Lung (tissue), 12 donors: ENCODE data around the gene PDHX. TPM values are rescaled to one million over a fixed set of nuclear protein-coding genes. Genes with fewer than 3 reads are reported as not detected.

ENCODE experiments used
- ATAC-seq: fragments of 200-7000 bp; cut with Tn5 transposase; one replicate; pipeline ENCODE4 v1.9.1; 2020; ENCODE audit warnings: moderate number of reproducible peaks; ENCODE audit not compliant: insufficient read depth, low FRiP score
- DNase-seq, 3 donors: peaks; one replicate each; pipeline ENCODE4 v3.0.0-alpha.2; 2013 to 2017
- H3K27ac ChIP-seq, 2 donors: one replicate each; pipeline ENCODE4 v1.5.1; 2013; ENCODE audit warnings: mild to moderate bottlenecking in 2 of 2, moderate library complexity in 2 of 2, control low read depth in 1 of 2, inconsistent platforms in 1 of 2, low read depth in 1 of 2, low read length in 1 of 2
- H3K27me3 ChIP-seq, 3 donors: one replicate each; pipeline ENCODE4 v1.5.1; 2013; ENCODE audit warnings: low read length in 2 of 3; ENCODE audit not compliant: control insufficient read depth in 3 of 3, insufficient read depth in 3 of 3
- H3K36me3 ChIP-seq, 4 donors: one replicate each; pipeline ENCODE4 v1.5.1; 2013; ENCODE audit warnings: low read length in 4 of 4, mild to moderate bottlenecking in 1 of 4, moderate library complexity in 1 of 4; ENCODE audit not compliant: control insufficient read depth in 4 of 4, insufficient read depth in 4 of 4
- H3K4me1 ChIP-seq, 5 donors: one replicate each; pipeline ENCODE4 v1.5.1; 2013; ENCODE audit warnings: low read length in 5 of 5, mild to moderate bottlenecking in 2 of 5, moderate library complexity in 1 of 5; ENCODE audit not compliant: control insufficient read depth in 5 of 5, insufficient read depth in 5 of 5
- H3K4me3 ChIP-seq: one replicate; pipeline ENCODE4 v1.5.1; 2013; ENCODE audit warnings: mild to moderate bottlenecking, control low read depth, moderate library complexity
- H3K9ac ChIP-seq, 2 donors: one replicate each; pipeline ENCODE4 v1.5.1; 2013; ENCODE audit warnings: low read length in 2 of 2, control low read depth in 1 of 2; ENCODE audit not compliant: insufficient read depth in 1 of 2
- H3K9me3 ChIP-seq, 4 donors: one replicate each; pipeline ENCODE4 v1.5.1; 2013; ENCODE audit warnings: low read length in 3 of 4, mild to moderate bottlenecking in 1 of 4, moderate library complexity in 1 of 4; ENCODE audit not compliant: control insufficient read depth in 4 of 4, insufficient read depth in 3 of 4
- CTCF ChIP-seq: IDR thresholded peaks from 2 replicates; pipeline ENCODE4 v1.5.1; 2012; ENCODE audit warnings: mild to moderate bottlenecking; ENCODE audit errors: control extremely low read depth, extremely low read depth
- WGBS, 2 donors: extraction: QIAGEN DNeasy Blood & Tissue Kit; methylation state at CpG; one replicate each; pipeline ENCODE4 v1.1.7; 2013; 5-methylcytosine and 5-hydroxymethylcytosine counted together
- polyA plus RNA-seq, 2 donors: library from polyadenylated mRNA; stranded (reverse); fragments of 200-250 nt; gene quantifications; one replicate each; pipeline ENCODE4 v1.2.1, GENCODE V29; 2013
- total RNA-seq, 2 donors: library from RNA; depleted of rRNA in 1 of 2; stranded (reverse); fragments of >200 nt in 1 of 2; gene quantifications; one replicate each; pipeline ENCODE4 v1.2.1, GENCODE V29; 2014 to 2021
- donor health status: control.
- donor health status: control.
- donor health status: Bipolar disorder and iron deficiency.
- donor health status: healthy.
- donor health status: DM: yes; HTN: yes; CAD: no.

PDHX gene
- total and polyA plus RNA-seq, 4 donors, result 18.5 to 37.5 (median 23.8) TPM

- H3K36me3 ChIP-seq, result no peaks in the 10 kb centered on the region
- 50 to 57% methylated on average over 11 of the region's 11 CpGs for WGBS, 2 donors
- no peak overlapping the region for H3K9ac ChIP-seq
- H3K9me3 ChIP-seq, result peaks cover 0 to 2% (median 0%) of the 10 kb centered on the region in 4 donors
- DNase-seq (no peak), ATAC-seq (peak; percentile 63)
- H3K27me3 ChIP-seq, result no peaks in the 10 kb centered on the region
- TF ChIP-seq CTCF, result no peak
- H3K27ac ChIP-seq, result peak overlapping the region in 1 of 2 donors; percentile 54
- no peak overlapping the region for H3K4me3 ChIP-seq
- peaks cover 0 to 3% (median 0%) of the 10 kb centered on the region in 5 donors for H3K4me1 ChIP-seq
Observed at GRCh38 chr11:35030716-35031213, 114.3 kb downstream of the PDHX start.

- ATAC-seq (no peak), DNase-seq (no peak)
- WGBS, 2 donors, result 91 to 98% methylated on average over 2 of the region's 2 CpGs
- peaks cover 0 to 2% (median 0%) of the 10 kb centered on the region in 4 donors for H3K9me3 ChIP-seq
- no peak overlapping the region for H3K27ac ChIP-seq
- no peak for TF ChIP-seq CTCF
- no peaks in the 10 kb centered on the region for H3K27me3 ChIP-seq
- H3K36me3 ChIP-seq, result no peaks in the 10 kb centered on the region
- no peak overlapping the region for H3K4me3 ChIP-seq
- H3K9ac ChIP-seq, result no peak overlapping the region
- peaks cover 0 to 3% (median 0%) of the 10 kb centered on the region in 5 donors for H3K4me1 ChIP-seq
Observed at GRCh38 chr11:35031346-35031745, 114.9 kb downstream of the PDHX start.

- no peak for TF ChIP-seq CTCF
Observed at GRCh38 chr11:35031867-35032266, 115.4 kb downstream of the PDHX start.

GRCh38 chr11:35033011-35033410 lies 116.6 kb downstream of the PDHX start:
- no peaks in the 10 kb centered on the region for H3K27me3 ChIP-seq
- DNase-seq, result peak in 1 of 3 donors; percentile 37
- H3K4me3 ChIP-seq, result no peak overlapping the region
- peak; percentile 30 for ATAC-seq
- TF ChIP-seq CTCF, result no peak
- H3K9me3 ChIP-seq, result no peaks in the 10 kb centered on the region
- H3K27ac ChIP-seq, result no peak overlapping the region
- no peak overlapping the region for H3K9ac ChIP-seq
- H3K36me3 ChIP-seq, result no peaks in the 10 kb centered on the region
- H3K4me1 ChIP-seq, result peaks cover 0 to 5% (median 0%) of the 10 kb centered on the region in 5 donors
- 63 to 66% methylated on average over 6 of the region's 6 CpGs for WGBS, 2 donors

More at GRCh38 chr11:35031867-35032266, 115.4 kb downstream of the PDHX start:
- peaks cover 0 to 5% (median 0%) of the 10 kb centered on the region in 5 donors for H3K4me1 ChIP-seq
- no peak overlapping the region for H3K27ac ChIP-seq
- no peaks in the 10 kb centered on the region for H3K27me3 ChIP-seq
- no peaks in the 10 kb centered on the region for H3K9me3 ChIP-seq
- 77 to 81% methylated on average over 1 of the region's 1 CpG for WGBS, 2 donors
- no peak for ATAC-seq
- no peak overlapping the region for H3K9ac ChIP-seq
- DNase-seq, result no peak
- no peaks in the 10 kb centered on the region for H3K36me3 ChIP-seq
- H3K4me3 ChIP-seq, result no peak overlapping the region
